GM18867 (cell line): ENCODE data around the gene GUCY1A2.

Source experiments
- ATAC-seq: cut with Tn5 transposase; IDR thresholded peaks from one replicate; pipeline ENCODE4 v1.9.1; 2021; ENCODE audit warnings: mild to moderate bottlenecking, moderate library complexity; ENCODE audit not compliant: unreplicated experiment

The GUCY1A2 gene

DNA sequence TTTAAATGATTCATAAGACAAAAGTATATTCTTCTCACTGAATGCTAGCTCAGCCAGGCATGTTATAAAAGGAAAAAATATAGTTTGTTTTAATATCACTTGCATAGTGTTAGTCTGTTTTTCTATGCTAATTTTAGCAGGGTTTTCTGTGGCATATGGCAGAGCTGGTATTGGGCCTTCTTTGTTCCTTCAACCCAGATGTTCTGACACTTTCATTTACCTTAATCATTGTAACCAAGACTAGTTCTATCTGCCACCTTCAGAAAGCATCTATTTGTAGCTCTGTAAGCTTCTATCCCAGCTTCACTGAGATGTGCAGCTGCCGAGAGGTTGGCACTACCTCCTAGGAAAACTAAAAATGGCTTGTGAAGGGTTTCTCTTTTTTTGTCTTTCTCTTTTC is 338.7 kb downstream of the GUCY1A2 start:
- no peak for ATAC-seq

DNA sequence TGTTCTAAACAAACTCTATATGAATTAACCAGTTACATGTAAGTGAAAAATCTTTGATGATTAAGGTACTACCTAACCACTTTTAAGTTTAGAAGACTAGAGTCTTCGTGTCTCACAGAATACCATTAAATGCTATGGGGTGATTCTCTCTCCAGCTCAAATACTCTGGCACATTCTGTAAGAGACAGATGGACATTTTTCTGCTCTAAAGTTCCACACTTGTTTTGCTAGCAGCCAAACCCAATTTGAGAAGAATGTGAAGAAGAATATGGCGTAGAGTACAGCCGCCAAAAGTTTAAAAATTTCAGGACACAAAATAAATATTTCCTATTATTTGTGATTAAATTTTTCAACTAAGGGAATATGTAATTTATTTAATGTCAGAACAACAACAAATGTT is 339.1 kb downstream of the GUCY1A2 start:
- no peak for ATAC-seq

DNA sequence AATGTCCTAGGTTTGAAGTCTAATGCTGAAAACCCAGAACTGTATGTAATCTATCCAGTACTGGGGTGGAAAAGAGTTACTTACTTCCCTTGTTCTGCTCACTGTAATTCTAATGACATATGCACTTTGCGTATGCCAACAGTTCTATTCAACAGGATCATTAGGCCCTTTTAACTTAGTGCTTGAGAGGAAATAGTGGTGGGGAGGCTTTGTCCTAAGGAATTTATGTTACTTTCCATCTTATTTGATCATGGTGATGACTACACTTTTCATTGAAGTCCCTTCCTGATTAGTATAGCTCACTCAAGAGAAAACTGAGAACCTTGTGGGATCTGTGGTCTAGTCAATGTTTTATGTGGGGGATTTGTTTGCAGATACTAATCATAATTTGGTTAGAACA is 348.2 kb downstream of the GUCY1A2 start:
- no peak for ATAC-seq

DNA sequence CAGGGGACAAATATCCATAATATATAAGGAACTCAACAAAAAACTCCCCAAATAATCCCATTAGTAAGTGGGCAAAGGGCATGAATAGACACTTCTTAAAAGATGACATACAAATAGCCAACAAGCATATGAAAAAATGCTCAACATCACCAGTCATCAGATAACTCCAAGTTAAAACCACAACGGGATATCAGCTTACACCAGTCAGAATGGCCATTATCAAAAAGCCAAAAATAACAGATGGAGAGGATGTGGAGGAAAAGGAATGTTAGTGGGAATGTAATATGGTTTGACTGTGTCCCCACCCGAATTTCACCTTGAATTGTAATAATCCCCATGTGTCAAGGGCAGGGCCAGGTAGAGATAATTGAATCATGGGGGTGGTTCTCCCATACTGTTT is 350.1 kb downstream of the GUCY1A2 start:
- ATAC-seq: no peak

DNA sequence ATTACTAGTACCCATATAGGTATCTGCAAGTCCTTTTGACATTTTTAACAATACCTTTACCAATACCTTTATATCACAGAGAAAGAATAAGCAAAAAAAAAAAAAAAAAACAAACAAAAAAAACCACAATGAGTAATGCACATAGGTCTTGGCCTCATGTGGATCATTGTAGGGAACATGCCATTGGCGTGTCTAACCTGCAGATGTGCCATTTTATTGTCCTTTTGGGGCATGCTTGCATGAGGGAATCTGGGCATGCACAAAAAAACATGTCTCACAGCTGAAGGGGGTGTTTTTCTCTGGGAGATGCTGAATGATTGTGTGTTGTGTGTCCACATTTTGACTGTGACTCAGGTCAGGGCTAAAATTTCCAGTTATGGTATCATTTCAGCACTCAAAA is 361.6 kb downstream of the GUCY1A2 start:
- no peak for ATAC-seq

DNA sequence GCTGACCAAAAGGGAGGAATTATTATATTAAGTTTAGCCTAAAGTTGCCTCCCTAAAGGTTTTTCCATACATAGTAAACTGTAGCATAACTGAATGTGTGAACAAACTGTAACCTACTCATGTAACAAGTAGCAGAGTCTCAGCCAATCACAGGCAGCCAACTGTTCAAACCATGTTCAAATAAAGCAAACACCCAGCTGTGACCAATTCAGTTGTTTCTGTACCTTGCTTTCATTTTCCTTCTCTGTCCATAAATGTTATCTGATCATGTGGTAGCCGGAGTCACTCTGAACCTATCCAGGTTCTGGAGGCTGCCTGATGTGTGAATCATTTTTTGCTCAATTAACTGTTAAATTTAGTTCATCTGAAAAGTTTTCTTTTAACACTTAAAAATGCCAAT is 373.5 kb downstream of the GUCY1A2 start:
- no peak for ATAC-seq

DNA sequence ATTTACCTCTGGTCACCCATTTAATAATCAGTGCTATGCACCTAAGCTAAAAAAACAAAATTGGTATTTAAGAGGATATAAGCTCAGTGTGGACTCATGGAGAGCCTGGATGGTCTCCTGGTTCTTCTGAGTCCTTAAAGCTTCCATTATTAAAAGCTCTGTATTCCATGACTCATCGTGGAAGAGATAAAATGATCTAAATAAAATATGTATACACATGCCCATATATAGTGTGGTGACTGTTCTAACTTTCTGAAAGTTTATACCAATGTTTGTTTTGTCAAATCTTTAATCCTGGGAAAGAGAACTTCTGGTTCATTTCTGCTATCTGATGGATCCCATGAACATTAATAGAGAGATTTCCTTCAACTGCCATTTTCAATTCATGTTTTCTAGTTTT is 375.9 kb downstream of the GUCY1A2 start:
- no peak for ATAC-seq

DNA sequence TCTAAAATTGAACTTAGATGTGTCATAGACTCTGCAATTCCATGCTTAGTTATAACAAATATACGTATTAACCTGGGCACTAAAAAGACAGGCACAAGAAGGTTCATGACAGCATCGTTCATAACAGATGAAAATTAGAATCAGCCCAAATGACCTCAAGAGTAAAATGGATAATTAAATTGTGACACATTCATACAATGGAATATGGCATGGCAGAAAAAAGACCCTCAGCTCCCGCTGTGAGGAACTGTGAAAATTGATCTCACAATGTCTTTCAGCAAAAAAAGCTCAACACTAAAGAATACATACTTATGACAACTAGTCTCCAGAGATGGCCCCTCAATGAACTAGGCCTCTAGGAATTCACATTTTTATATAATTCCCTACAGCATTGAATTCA is 386.0 kb downstream of the GUCY1A2 start:
- no peak for ATAC-seq

DNA sequence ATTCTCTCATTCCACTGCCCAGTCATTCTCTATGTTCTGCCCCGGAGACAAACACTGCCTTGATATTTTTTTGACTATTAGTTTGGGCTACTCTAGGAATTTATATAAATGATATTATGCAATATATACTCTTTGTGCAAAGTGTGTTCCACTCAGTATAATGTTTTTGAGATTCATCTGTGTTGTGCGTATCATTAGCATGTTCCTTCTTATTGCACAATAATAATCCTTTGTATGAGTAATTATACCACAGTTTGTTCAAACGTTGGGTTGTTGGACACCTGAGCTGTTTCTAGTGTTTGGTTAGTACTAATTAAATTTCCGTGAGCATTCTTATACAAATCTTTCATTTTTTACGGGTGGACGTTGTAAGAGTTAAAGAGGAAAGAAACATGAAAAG is 390.6 kb downstream of the GUCY1A2 start:
- no peak for ATAC-seq

DNA sequence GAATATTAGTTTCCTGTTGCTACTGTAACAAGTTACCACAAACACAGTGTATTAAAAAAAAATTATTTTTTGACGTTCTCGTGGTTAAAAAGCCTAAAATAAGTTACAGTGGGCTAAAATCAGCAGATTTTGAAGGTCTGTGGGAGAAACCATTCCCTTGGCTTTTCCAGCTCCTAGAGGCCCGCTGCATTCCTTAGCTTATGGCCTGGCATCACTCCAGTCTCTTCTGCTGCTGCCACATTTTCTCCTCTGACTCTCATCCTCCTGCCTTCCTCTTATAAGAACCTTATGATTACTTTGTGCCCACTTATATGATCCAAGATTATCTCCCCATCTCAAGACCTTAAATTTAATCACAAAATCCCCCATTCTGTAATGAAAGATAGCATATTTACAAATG is 392.7 kb downstream of the GUCY1A2 start:
- ATAC-seq: no peak

DNA sequence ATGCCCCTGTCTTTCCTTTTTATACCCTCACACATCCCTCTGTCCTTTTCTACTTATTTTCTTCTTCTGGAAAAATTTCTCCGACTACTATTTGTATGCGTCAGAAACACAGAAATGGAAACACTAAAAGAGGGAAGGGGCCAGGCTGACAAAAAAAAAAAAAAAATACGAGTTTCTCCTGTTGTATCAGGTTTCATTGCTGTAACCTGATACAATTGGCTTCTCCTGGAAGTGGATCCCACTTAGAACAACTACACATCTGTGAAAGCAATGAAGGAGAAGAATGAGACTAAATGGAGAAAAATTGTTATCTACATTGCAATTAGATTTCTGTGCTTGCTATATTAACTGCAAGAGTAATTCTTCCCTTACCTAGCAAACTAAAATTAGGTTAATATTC is 393.9 kb downstream of the GUCY1A2 start:
- ATAC-seq: no peak
